HepG2 (cell line): Measurements from ENCODE around the gene CABP4. TPM values are rescaled to one million over a fixed set of nuclear protein-coding genes. Genes with fewer than 3 reads are reported as not detected.

Source experiments
- BCL3 ChIP-seq: sonication (generic); formaldehyde crosslinking; IDR thresholded peaks from 2 replicates; pipeline ENCODE4 v1.5.1; 2020; ENCODE audit warnings: mild to moderate bottlenecking, missing genetic modification reagents, moderate library complexity
- BRCA1 ChIP-seq: sonication (generic); formaldehyde crosslinking; IDR thresholded peaks from 2 replicates; pipeline ENCODE4 v1.4.0; 2020; ENCODE audit warnings: missing genetic modification reagents
- CCDC6 ChIP-seq: sonication (generic); formaldehyde crosslinking; IDR thresholded peaks from 2 replicates; pipeline ENCODE4 v1.8.1; 2022; ENCODE audit warnings: mild to moderate bottlenecking, missing genetic modification reagents, moderate library complexity
- ERF ChIP-seq: IDR thresholded peaks from 2 replicates; pipeline ENCODE4 v1.6.1; 2018; ENCODE audit warnings: missing biosample characterization, missing genetic modification reagents
- FLYWCH1 ChIP-seq: sonication (generic); formaldehyde crosslinking; IDR thresholded peaks from 2 replicates; pipeline ENCODE4 v1.8.1; 2023; ENCODE audit warnings: mild to moderate bottlenecking, missing genetic modification reagents
- GLMP ChIP-seq: sonication (generic); formaldehyde crosslinking; IDR thresholded peaks from 2 replicates; pipeline ENCODE4 v1.9.0; 2021; ENCODE audit warnings: missing genetic modification reagents, mild to moderate bottlenecking, borderline replicate concordance
- MED8 ChIP-seq: sonication (generic); formaldehyde crosslinking; IDR thresholded peaks from 2 replicates; pipeline ENCODE4 v1.8.1; 2023; ENCODE audit warnings: mild to moderate bottlenecking, missing genetic modification reagents; ENCODE audit not compliant: insufficient replicate concordance
- NCOA5 ChIP-seq: sonication (generic); formaldehyde crosslinking; IDR thresholded peaks from 2 replicates; pipeline ENCODE4 v1.4.0; 2020; ENCODE audit warnings: missing genetic modification reagents
- NFIC ChIP-seq: IDR thresholded peaks from 2 replicates; pipeline ENCODE4 v1.6.1; 2012; ENCODE audit warnings: mild to moderate bottlenecking, low read length, inconsistent platforms
- NFRKB ChIP-seq: fragments of 450-650 bp; IDR thresholded peaks from 2 replicates; pipeline ENCODE4 v1.6.1; 2017
- PRDM4 ChIP-seq: sonication (generic); formaldehyde crosslinking; IDR thresholded peaks from 2 replicates; pipeline ENCODE4 v1.9.0; 2021; ENCODE audit warnings: missing genetic modification reagents, borderline replicate concordance
- PREB ChIP-seq: sonication (generic); formaldehyde crosslinking; IDR thresholded peaks from 2 replicates; pipeline ENCODE4 v1.4.0; 2020; ENCODE audit warnings: missing genetic modification reagents
- RELA ChIP-seq: sonication (generic); formaldehyde crosslinking; IDR thresholded peaks from 2 replicates; pipeline ENCODE4 v1.4.0; 2020; ENCODE audit warnings: missing genetic modification reagents
- RFX3 ChIP-seq: IDR thresholded peaks from 2 replicates; pipeline ENCODE4 v1.6.1; 2016; ENCODE audit warnings: missing biosample characterization, missing genetic modification reagents
- SMAD9 ChIP-seq: sonication (generic); formaldehyde crosslinking; IDR thresholded peaks from 2 replicates; pipeline ENCODE4 v1.5.1; 2020; ENCODE audit warnings: mild to moderate bottlenecking, missing genetic modification reagents
- ZKSCAN1 ChIP-seq: fragments of 150-350 bp; IDR thresholded peaks from 2 replicates; pipeline ENCODE4 v1.6.1; 2014; ENCODE audit warnings: low read length
- ZNF121 ChIP-seq: sonication (generic); formaldehyde crosslinking; IDR thresholded peaks from 2 replicates; pipeline ENCODE4 v1.5.0; 2020; ENCODE audit warnings: mild to moderate bottlenecking, missing genetic modification reagents
- ZNF282 ChIP-seq: fragments of 450-650 bp; IDR thresholded peaks from 2 replicates; pipeline ENCODE4 v1.6.1; 2018; ENCODE audit not compliant: partially characterized antibody
- ZNF329 ChIP-seq: sonication (generic); formaldehyde crosslinking; IDR thresholded peaks from 2 replicates; pipeline ENCODE4 v1.9.0; 2021; ENCODE audit warnings: low read depth, mild to moderate bottlenecking, missing genetic modification reagents
- ZNF550 ChIP-seq: sonication (generic); formaldehyde crosslinking; IDR thresholded peaks from 2 replicates; pipeline ENCODE4 v1.4.0; 2020; ENCODE audit warnings: mild to moderate bottlenecking, missing genetic modification reagents, borderline replicate concordance
- ZNF558 ChIP-seq: sonication (generic); formaldehyde crosslinking; IDR thresholded peaks from 2 replicates; pipeline ENCODE4 v1.9.0; 2022; ENCODE audit warnings: mild to moderate bottlenecking, missing genetic modification reagents, borderline replicate concordance
- ZNF569 ChIP-seq: sonication (generic); formaldehyde crosslinking; IDR thresholded peaks from 2 replicates; pipeline ENCODE4 v1.5.0; 2020; ENCODE audit warnings: mild to moderate bottlenecking, missing genetic modification reagents, moderate library complexity, borderline replicate concordance
- ZNF713 ChIP-seq: sonication (generic); formaldehyde crosslinking; IDR thresholded peaks from 2 replicates; pipeline ENCODE4 v1.4.0; 2020; ENCODE audit warnings: mild to moderate bottlenecking, missing genetic modification reagents
- ZNF768 ChIP-seq: sonication (generic); formaldehyde crosslinking; IDR thresholded peaks from 2 replicates; pipeline ENCODE4 v1.4.0; 2020; ENCODE audit warnings: missing genetic modification reagents
- ZNF891 ChIP-seq: sonication (generic); formaldehyde crosslinking; IDR thresholded peaks from 2 replicates; pipeline ENCODE4 v1.5.0; 2020; ENCODE audit warnings: mild to moderate bottlenecking, missing genetic modification reagents
- polyA plus RNA-seq, 8 experiments: library from polyadenylated mRNA; depleted of rRNA in 3 of 8; stranded (reverse) in 7 of 8; unstranded in 1 of 8; fragments of >200 nt; fragmentation: Illumina TruSeq in 4 of 8; extraction: Trizol in 4 of 8; gene quantifications; 2 replicates each; pipeline versions ENCODE4 v1.2.1 to v1.2.3, GENCODE V29; 2011 to 2016; ENCODE audit warnings: low read depth in 4 of 8, missing spikeins in 1 of 8, mixed read lengths in 1 of 8; ENCODE audit not compliant: insufficient read depth in 1 of 8
- total RNA-seq, 5 experiments: library from RNA; depleted of rRNA; stranded (reverse); fragments of >200 nt; fragmentation: Illumina TruSeq; extraction: Trizol; gene quantifications; 2 replicates each; pipeline ENCODE4 v1.2.3, GENCODE V29; 2016; ENCODE audit warnings: low read depth in 1 of 5

Gene CABP4
- total and polyA plus RNA-seq, 2 of the 13 experiments (the other 11 are each of a cell fraction or from before 2014, with no cell fraction given): not detected

- TF ChIP-seq PRDM4: no peak
- TF ChIP-seq NFRKB: 0 out of 2 replicates have a peak, but pooled peaks have one; percentile 4
- peak; percentile 95; the same call in 1 of the 2 replicates for TF ChIP-seq ZNF558 (CRISPR knock-in tag)
- TF ChIP-seq ZKSCAN1: no peak
- no peak for TF ChIP-seq NFIC
- TF ChIP-seq FLYWCH1: peak; percentile 83; the same call in 1 of the 2 replicates
- 0 out of 2 replicates have a peak, but pooled peaks have one; percentile 69 for TF ChIP-seq ZNF713 (CRISPR knock-in tag)
- TF ChIP-seq BRCA1 (CRISPR knock-in tag): peak; percentile 94; the same call in 1 of the 2 replicates
- peak; percentile 32; the same call in 1 of the 2 replicates for TF ChIP-seq RFX3
- TF ChIP-seq PREB (CRISPR knock-in tag): no peak
- TF ChIP-seq NCOA5 (CRISPR knock-in tag): no peak
- TF ChIP-seq SMAD9 (CRISPR knock-in tag): peak; percentile 98
- TF ChIP-seq MED8 (CRISPR knock-in tag): peak; percentile 53
- TF ChIP-seq ZNF329: peak; percentile 73; the same call in 1 of the 2 replicates
- peak; percentile 78; the same call in 1 of the 2 replicates for TF ChIP-seq ZNF550 (CRISPR knock-in tag)
- peak; percentile 98 for TF ChIP-seq BCL3 (CRISPR knock-in tag)
- no peak for TF ChIP-seq GLMP (CRISPR knock-in tag)
- no peak for TF ChIP-seq ZNF282
- peak; percentile 74; the same call in 1 of the 2 replicates for TF ChIP-seq ZNF768 (CRISPR knock-in tag)
- peak; percentile 94 for TF ChIP-seq CCDC6 (CRISPR knock-in tag)
- TF ChIP-seq ERF (CRISPR knock-in tag): peak; percentile 91
- peak; percentile 97 for TF ChIP-seq ZNF891 (CRISPR knock-in tag)
- no peak for TF ChIP-seq ZNF121 (CRISPR knock-in tag)
- TF ChIP-seq ZNF569 (CRISPR knock-in tag): no peak; the same call in 1 of the 2 replicates
- peak; percentile 85; the same call in 1 of the 2 replicates for TF ChIP-seq RELA (CRISPR knock-in tag)
Observed at GRCh38 chr11:67482827-67483798, 28.0 kb downstream of the CABP4 start, which contains the start of gene AIP (continued).
